ENCODE results near the gene OMG.
"Not testable (repeated sequence)": the region's sequence is repeated elsewhere in the genome, so short reads cannot be mapped to it uniquely, and the experiment has no call there.

The OMG gene

DNA sequence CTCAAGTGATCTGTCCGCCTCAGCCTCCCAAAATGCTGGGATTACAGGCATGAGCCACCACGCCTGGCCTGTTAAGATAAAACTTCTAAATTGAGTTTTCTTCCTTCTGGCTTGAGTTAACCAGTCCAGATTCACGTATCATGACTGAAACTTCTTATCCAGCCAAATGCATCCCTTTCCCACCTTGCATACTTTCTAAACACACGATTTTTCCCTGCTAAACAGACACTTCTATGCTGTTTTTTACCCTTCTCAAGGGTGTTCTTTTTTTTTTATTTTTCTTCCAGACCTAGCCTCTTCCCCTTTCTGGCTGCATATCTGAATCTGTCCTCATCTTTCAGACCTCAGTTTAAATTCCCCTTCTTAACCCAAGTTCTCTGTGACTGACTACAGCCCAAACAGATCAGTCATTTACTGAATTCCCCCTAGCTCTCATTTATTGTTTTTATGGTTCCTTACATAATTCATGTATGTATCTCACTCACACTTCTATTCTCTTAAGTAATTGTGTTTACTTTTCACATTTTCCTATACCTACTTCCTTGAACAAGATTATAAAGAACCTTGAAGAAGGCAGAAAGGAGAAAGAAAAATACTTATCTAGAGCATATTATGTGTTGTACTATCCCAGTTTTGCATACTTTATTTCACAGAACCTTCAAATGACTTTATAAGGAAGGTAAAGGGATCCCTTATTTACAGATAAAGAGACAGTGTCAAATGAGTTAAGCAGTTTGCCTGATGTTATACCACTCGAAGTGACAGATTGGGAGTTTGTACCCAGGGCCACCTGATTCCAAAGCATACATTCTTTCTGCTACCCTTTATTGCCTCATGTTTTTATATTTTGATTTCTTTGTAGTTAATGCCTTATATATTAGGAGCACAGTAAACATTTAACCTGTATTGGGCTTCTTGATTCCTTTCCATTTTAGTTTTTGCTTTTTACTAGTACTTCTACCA lies 11.6 kb upstream of the OMG start:
- DNase-seq (ENCODE audit: low read depth): no peak

DNA sequence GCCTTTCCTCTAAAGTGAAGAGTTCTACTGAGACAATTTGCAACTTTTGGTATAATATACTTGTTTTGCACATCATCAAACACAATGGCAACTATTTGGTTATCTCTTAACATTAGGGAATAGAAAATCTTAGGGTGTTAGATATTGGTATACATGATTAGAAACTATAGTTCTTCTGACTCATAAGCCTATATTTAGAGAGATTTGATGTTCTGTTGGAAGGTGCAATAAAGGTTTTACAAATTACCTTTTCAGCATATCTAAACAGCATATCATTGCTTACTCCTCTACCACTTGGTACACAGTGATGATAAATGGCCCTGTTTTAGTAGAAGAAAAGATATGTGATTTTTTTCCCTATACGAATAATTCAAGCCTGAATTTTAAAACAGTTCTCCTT lies 10.6 kb upstream of the OMG start:
- no peak for DNase-seq (ENCODE audit: low read depth)

DNA sequence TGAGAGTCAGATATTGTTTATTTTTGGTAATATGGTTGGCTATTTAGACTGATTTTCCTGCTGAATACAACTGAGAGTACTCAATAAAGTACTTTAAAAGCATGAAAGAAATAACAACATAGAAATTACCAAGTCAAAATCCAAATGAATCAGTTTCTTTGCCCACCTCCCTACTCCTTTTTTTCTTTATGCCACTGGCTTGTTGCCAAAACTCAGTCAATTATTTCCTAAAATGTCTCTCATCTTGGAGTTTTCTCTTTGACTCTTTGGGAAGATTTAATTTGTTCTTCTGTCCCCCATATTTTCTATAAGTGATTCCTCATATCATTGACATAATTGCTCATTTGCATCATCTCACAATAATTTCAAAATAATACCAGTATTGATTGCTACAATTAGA lies 2.6 kb upstream of the OMG start:
- no peak for DNase-seq (ENCODE audit: low read depth)

DNA sequence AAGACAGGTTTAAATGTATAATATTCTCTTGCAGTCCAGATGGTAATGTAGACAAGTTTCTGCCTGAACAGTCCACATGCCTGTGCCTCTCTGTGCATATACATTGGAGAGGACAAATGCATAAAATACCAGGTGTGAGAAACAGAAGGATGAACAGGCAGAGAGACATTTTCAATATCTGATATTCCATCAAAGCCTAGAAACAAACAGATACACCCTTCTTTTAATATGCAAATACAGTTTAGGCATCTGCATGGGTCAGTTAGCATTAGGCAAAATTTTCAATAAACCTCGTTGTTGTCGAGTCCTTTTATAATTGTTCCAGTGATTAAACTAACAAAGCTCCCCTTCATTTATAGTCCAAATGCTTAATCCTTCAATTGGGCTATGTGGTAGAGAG lies 897 bp downstream of the OMG start:
- no peak for DNase-seq (ENCODE audit: low read depth)

DNA sequence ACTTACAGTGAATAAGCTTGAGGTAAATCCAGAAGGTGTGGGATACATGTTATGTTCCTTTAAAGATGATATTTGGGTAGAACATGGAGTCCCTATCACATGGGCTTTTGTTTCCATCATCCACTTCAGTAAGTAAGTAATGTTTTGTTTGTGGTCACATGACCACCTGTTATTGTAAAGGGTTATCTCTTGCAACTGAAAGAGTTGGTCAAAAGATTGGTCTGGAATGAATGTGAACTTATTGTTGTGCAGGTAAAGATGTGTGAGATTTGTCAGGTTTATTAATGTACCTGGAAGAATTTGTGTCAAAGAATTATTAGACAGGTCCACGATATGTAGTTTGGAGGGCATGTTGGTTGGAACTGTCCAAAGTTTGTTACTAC lies 1.6 kb downstream of the OMG start:
- no peak for DNase-seq (ENCODE audit: low read depth)

DNA sequence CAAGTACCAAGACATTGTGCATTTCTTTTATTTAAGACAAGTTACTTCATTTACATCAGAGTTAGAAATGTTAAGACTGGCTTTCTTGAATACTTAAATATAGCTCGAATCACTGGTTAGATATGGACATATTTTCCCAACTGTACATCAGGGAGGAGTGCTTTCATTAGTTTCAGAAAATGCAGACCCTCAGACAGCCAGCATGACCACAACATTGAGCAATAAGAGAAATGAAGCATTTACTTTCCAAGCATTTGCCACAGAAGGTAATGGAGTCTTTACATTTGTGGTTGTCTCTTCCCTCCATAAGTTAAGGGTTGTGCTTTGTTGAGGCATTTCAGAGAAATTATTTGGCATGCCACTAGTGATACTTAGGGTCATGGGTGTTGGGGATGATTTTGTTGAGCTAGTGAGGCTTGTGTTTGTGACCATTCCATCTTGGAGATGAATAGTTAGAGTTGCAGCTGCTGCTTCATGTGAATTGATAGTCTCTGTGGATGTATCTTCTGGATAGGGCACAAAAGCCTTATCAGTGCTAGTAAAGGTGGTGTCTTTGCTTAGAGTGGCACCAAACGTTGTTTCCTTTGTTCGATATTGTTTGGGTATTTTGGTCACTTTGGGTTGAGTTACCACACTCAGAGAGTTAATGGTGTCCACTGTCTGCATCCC lies 2.1 kb downstream of the OMG start:
- no peak for DNase-seq (ENCODE audit: low read depth)

DNA sequence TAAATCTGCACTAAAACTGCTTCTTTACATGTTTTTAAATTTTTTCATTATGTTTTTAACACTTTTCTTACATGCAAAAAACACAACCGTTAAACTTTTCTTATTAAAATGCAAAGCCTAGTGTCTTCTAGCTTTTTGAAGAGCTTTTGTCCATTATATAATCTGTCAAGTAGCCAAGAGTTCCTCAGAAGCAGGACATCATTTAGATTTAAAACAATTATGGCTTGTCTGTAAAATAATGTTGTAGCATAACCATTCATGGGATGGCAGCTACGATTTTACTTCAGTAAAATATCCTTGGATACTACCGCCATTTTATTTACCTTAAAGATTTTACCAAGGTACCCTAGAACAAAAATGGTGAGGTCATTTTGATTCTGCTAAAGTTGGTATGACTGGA lies 2.8 kb downstream of the OMG start:
- DNase-seq (ENCODE audit: low read depth): no peak

DNA sequence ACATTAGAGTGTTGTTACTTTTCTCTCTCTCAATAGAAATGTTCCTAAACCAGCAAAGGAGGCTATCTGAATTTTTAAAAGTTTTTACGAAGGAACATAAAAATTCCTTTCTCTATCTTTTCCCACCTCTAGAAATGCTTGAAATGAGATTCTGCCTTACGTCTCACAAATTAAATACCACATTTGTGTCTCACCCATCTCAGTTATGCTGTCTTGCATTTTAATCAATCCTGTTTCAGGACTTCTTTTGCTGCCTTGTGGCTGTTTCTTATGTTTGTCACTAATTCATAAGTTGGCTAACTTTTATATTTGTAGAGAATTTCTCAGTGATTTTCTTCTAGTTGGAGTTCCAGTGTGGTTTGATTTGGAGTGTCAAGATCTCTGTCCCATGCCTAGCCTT lies 3.5 kb downstream of the OMG start:
- DNase-seq (ENCODE audit: low read depth): no peak

DNA sequence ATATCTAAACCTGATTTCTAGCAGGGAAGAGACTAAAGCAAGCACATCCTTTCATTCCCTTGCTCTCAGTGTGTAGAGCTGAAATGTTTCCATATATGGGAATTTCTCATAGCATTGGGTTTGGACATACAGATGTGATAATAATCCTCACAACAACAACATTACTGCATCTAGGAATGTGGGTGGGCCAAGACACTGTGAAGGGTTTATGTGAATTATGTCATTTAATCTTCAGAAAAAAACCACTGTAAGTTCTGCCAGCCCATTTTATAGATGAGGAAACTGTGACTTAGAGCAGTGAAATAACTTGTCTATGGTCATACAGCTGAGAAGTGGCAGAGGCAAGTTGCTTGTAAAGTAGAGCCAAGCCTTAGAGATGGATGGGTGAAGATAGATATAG lies 5.2 kb downstream of the OMG start:
- no peak for DNase-seq (ENCODE audit: low read depth)

DNA sequence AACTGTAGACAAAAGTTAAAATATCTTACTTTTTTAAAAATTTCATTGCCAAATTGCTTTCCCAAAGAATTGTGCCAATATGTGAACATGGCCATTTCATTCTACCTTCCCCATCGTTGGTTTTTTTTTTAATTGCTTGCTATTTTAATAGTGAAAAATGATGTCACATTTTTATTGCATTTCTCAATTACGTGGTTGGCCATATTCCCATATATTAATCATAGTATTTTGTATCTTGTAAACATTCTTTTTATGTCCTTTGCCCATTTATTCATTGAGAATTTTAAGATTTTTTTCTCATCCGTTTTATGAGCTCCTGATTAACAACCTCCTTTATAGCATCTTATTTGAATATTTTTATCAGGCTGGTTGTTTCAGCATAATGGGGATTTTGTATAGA lies 7.2 kb downstream of the OMG start:
- DNase-seq (ENCODE audit: low read depth): no peak

DNA sequence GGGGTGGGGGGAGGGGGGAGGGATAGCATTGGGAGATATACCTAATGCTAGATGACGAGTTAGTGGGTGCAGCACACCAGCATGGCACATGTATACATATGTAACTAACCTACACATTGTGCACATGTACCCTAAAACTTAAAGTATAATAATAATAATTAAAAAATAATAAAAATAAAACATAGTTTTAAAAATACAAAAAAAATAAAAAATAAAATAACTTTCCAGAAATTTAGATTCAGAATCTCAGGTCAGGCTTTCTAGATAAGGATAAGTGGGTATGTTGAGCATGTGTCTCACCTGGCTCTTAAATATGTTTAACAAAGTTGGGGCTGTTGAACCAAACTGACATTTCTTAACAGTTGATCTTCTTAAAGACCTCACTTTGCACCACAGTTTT lies 9.1 kb downstream of the OMG start:
- DNase-seq (ENCODE audit: low read depth): not testable (repeated sequence)

DNA sequence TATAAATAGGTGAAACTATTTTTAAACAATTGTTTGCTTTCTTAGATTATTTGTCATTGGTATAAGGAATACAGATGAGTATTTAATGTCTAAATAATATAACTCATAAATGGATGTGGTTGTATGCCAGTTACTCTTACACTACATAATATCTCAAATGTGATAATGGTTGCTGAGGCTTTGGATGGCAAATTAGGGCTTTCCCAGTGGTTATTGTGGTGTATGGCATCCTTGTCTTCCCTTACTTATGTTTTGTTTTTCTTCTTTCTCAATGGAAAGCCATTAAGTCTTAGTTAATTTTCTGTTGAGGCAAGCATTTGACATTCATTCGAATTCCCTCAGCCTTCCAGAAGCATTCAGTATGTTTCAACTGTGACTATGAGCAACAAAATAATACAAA lies 10.5 kb downstream of the OMG start:
- no peak for DNase-seq (ENCODE audit: low read depth)

DNA sequence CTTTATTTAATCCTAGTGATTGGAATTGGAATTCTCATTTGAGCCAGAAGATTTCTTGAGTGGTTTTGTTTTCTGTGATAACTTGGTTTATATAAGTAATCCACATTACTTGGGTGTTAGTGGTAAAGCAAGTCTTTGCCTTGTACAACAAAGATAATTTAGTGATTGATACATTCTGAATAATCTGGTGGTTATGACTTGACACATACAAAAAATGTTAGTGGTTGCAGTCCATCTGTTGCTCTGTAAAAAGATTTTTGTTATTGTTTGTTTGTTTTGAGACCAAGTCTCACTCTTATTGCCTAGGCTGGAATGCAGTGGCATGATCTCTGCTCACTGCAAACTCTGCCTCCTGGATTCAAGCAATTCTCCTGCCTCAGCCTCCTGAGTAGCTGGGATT lies 13.2 kb downstream of the OMG start:
- peak; percentile 7 for DNase-seq (ENCODE audit: low read depth)

DNA sequence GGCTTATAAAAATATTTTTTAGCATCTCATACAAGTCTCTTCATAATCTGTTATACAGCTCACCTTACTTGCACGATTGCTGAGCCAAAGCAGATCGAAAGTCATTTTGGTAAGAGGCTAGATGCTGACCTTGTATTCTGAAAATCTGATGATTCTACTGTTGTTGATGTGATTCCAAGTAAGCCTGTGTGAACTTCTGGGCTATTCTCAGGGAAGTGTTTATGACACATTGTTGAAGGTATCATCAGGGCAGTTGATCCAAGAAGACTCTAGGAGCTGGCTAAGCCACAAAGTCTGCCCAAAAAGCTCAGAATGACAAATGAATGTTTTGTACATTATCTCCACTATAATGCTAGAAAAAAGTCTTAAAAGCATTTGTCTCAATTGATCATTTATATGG lies 16.0 kb downstream of the OMG start:
- no peak for DNase-seq (ENCODE audit: low read depth)

DNA sequence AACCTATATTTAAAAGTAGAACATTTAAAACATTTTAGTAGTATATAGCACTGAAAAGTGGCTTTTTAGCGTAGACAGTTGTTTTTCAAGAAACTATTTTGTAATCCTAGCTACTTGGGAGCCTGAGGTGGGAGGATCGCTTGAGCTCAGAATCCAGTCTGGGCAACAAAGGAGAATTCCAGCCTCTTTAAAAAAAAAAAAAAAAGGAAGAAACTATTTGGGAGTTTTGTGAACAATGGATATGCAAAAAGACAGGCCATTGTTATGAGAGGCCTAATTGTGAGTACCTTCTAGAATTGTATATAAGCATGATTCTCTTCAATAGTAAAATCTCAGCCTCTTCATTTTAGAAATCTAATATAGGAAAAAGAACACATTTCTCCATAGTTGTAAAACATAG lies 17.6 kb downstream of the OMG start:
- DNase-seq (ENCODE audit: low read depth): no peak

DNA sequence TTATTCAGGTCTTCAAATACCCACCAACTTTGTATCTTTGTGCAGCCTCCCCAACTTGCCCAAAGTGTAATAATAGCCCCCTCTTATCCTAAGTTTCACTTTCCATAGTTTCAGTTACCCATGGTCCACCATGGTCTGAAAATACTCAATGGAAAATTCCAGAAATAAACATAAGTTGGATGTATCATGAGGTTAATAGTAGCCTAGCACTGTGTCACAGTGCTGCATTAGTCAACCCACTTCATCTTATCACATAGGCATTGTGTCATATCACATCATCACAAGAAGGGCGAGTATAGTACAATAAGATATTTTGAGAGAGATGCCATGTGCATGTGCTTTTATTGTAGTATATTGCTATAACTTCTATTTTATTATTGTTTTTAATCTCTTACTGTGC lies 21.9 kb downstream of the OMG start:
- no peak for DNase-seq (ENCODE audit: low read depth)

DNA sequence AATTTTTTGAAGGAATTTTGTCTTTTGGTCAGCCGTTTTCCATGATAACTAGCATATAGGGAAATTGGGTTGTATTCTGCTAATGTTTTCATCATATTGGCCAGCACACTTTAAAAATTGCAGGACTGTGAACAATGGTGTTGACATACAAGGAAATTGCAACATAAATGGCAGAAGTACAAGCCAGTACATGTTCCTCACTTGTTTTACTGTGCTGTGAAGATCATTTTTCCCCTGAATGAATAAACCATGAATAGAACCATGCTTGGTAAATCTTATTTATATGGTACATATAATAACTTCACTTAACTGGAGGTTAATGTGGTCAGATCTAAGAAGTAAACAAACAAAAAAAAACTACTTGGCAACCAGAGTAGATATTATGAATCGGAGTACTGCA lies 22.8 kb downstream of the OMG start:
- DNase-seq (ENCODE audit: low read depth): peak; percentile 85

DNA sequence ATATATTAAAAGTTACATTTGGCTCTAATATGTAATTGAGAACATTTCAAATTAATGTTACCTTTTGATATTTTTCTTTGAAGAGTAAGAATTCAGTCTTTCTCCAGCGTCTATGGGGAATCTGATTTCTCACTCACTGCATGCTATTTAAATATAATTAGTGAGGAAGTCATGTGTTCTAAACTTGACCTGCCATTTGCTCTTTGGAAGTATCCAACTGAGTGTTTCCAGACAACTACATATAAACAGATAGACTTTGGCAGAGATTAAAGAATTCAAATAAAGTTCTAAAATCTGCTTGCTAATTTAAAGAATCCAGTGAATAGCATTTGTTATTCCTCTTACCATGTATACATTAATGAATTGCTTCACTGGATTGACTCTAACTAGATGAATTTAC lies 23.5 kb downstream of the OMG start:
- peak; percentile 42 for DNase-seq (ENCODE audit: low read depth)

DNA sequence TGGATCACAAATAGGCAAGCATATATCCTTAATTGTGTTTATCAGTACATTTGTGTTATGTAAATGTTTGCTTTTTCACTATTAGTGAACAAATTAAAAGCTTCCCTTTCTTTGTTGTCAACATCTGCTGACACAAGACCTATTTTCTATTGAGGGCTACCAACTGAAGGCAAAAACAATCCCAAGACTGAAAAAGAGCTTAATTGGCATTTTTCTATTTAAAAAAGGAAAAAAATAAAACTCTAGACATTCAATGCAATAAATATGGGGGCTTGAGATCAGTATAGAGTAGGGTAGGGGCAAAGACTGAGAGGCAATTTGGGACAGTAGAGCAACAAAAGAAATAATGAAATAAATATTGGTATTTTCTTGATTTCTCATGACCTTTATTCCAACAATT lies 24.2 kb downstream of the OMG start:
- DNase-seq (ENCODE audit: low read depth): no peak

DNA sequence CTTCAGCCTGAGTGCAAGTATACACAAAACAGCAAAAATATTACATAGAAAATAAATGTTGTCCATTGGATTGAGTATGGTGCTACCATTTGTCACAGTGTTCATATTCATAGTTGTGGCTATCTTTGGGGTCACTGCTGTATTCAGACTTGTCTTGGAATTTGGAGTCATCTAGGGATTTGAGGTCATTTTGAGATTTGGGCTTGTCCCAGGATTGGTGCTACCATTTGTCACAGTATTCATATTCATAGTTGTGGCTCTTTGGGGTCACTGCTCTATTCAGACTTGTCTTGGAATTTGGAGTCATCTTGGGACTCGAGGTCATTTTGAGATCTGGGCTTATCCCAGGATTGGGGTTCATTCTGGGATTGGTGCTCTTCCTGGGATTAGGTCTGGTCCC lies 24.8 kb downstream of the OMG start:
- no peak for DNase-seq (ENCODE audit: low read depth)

DNA sequence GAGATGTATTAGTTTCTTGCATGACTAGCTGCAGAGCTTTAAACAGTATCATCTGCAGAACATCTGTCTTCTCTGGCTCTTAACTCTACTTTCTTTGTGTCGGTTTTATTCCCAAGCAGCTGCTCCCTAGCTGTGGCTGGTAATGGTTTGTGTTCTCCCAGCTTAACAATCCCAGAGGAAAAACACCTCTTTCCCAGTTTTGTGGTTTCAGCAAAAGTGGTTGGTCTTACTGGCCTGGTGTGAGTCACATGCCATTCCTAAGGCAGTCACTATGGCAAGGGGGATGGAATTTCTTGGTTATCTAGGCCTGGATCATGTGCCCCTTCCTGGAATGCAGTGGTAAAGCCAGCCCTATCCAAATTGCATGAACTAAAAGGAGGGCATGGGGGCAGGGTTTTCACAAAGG lies 27.5 kb downstream of the OMG start:
- peak; percentile 97 for DNase-seq (ENCODE audit: low read depth)

DNA sequence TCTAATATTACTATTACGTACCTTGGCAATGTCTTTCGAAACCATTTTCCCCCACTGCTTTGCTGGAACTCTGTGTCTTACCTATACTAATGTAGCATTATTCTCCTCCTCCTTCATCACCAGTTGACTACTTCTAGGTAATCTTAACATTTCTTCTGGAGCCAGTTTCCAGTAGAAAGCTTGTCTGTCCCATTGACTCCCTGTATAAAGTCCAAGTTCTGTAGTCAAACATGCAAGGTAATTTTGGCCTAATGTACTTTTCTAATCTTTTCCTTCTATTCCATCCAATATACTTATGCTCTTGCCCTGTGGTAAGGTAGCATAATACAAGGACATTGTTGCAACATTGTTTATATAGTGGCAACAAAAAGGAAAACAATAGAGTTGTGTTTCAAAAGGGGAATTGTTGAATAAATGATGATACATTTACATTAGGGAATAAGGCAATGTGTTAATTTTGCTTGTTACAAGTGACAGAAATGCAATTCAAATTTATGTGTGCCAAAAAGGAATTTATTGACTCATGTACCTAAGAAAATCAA lies 27.9 kb downstream of the OMG start:
- no peak for DNase-seq (ENCODE audit: low read depth)

DNA sequence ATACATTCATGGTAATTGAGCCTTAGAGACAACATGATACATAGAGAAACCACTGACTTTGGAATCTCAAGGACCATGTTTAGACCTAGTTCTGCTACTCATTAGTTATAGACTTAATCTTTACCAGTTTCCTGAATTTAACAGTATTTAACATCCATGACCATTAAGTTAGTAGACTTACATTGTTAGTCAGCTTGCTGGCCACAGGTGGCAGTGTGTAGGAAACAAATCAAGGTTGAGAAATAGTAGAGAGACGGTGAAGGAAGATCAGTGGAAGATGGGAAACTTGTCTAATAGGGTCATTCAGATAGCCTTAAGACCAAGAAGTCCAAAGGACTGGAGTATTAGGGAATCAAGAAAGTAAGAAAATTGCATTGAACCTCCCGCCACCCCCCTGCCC lies 31.0 kb downstream of the OMG start:
- no peak for DNase-seq (ENCODE audit: low read depth)
